Endothelial cell of umbilical vein (primary cell): ENCODE data around the gene KNCN.

Experiments
- MYC ChIP-seq: IDR thresholded peaks from one replicate; pipeline ENCODE4 v1.6.1; 2011; ENCODE audit warnings: mild to moderate bottlenecking, low read depth, low read length
- POLR2A ChIP-seq: IDR thresholded peaks from 2 replicates; pipeline ENCODE4 v1.6.1; 2012; ENCODE audit warnings: low read depth, mild to moderate bottlenecking, control low read depth, low read length
- POLR2AphosphoS5 ChIP-seq: IDR thresholded peaks from 2 replicates; pipeline ENCODE4 v1.6.1; 2012; ENCODE audit warnings: low read depth, mild to moderate bottlenecking, control low read depth, low read length, moderate library complexity; ENCODE audit not compliant: insufficient read depth
- TF ChIP-seq, protein P1 (sequence below), 2 donors: IDR thresholded peaks; 1 replicate in 1 of 2; 2 replicates in 1 of 2; pipeline ENCODE4 v1.5.1; 2011; ENCODE audit warnings: low read length in 2 of 2, mild to moderate bottlenecking in 2 of 2, moderate library complexity in 2 of 2, control low read depth in 1 of 2, inconsistent platforms in 1 of 2, low read depth in 1 of 2; ENCODE audit not compliant: insufficient read depth in 1 of 2; ENCODE audit errors: extremely low read depth in 1 of 2

GRCh38 chr1:46497020-46497419 is 54.4 kb downstream of the KNCN start:
- TF ChIP-seq, protein P1, sequence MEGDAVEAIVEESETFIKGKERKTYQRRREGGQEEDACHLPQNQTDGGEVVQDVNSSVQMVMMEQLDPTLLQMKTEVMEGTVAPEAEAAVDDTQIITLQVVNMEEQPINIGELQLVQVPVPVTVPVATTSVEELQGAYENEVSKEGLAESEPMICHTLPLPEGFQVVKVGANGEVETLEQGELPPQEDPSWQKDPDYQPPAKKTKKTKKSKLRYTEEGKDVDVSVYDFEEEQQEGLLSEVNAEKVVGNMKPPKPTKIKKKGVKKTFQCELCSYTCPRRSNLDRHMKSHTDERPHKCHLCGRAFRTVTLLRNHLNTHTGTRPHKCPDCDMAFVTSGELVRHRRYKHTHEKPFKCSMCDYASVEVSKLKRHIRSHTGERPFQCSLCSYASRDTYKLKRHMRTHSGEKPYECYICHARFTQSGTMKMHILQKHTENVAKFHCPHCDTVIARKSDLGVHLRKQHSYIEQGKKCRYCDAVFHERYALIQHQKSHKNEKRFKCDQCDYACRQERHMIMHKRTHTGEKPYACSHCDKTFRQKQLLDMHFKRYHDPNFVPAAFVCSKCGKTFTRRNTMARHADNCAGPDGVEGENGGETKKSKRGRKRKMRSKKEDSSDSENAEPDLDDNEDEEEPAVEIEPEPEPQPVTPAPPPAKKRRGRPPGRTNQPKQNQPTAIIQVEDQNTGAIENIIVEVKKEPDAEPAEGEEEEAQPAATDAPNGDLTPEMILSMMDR (IDR thresholded peaks at IDR 0.05; ENCODE audit: extremely low read depth in 1 of 2, insufficient read depth in 1 of 2, low read depth in 1 of 2, low read length in 2 of 2) = no peak
- TF ChIP-seq MYC (no peak), POLR2A (no peak), POLR2AphosphoS5 (no peak)
